GM23338 (cell line): ENCODE data around the gene SNX32.

Source experiments
- CREB1 ChIP-seq: fragments of 250-450 bp; sonication (Bioruptor Pico); IDR thresholded peaks from 2 replicates; pipeline ENCODE4 v1.5.0; 2020; ENCODE audit warnings: low read depth, mild to moderate bottlenecking, moderate library complexity
- CTCF ChIP-seq, 2 experiments: fragments of 200-600 bp in 1 of 2; sonication (generic) in 1 of 2; conservative IDR thresholded peaks; 2 replicates each; pipeline versions ENCODE4 v1.5.1 to v1.6.1; 2016 to 2017; ENCODE audit warnings: antibody characterized with exemption in 2 of 2, low read depth in 2 of 2, mild to moderate bottlenecking in 2 of 2, moderate library complexity in 1 of 2
- ETS1 ChIP-seq: IDR thresholded peaks from 2 replicates; pipeline ENCODE4 v1.6.1; 2016; ENCODE audit warnings: antibody characterized with exemption
- EZH2 ChIP-seq: fragments of 200-600 bp; sonication (generic); IDR thresholded peaks from one replicate; pipeline ENCODE4 v1.8.0; 2017; ENCODE audit warnings: antibody characterized with exemption, mild to moderate bottlenecking, low read depth; ENCODE audit not compliant: unreplicated experiment
- EZH2phosphoT487 ChIP-seq: fragments of 200-600 bp; sonication (generic); IDR thresholded peaks from one replicate; pipeline ENCODE4 v1.8.1; 2018; ENCODE audit warnings: antibody characterized with exemption; ENCODE audit not compliant: unreplicated experiment
- JUNB ChIP-seq: IDR thresholded peaks from one replicate; pipeline ENCODE4 v1.6.1; 2016; ENCODE audit warnings: antibody characterized with exemption; ENCODE audit not compliant: unreplicated experiment
- NANOG ChIP-seq: IDR thresholded peaks from 2 replicates; pipeline ENCODE4 v1.6.1; 2016; ENCODE audit warnings: antibody characterized with exemption, borderline replicate concordance
- POLR2AphosphoS5 ChIP-seq: IDR thresholded peaks from 2 replicates; pipeline ENCODE4 v1.6.1; 2016; ENCODE audit warnings: antibody characterized with exemption, low read depth
- REST ChIP-seq: IDR thresholded peaks from one replicate; pipeline ENCODE4 v1.6.1; 2018; ENCODE audit warnings: antibody characterized with exemption; ENCODE audit not compliant: unreplicated experiment
- STAT1 ChIP-seq: IDR thresholded peaks from one replicate; pipeline ENCODE4 v1.6.1; 2016; ENCODE audit warnings: antibody characterized with exemption; ENCODE audit not compliant: unreplicated experiment
- ZNF331 ChIP-seq: fragments of 250-450 bp; sonication (Bioruptor Pico); IDR thresholded peaks from 2 replicates; pipeline ENCODE4 v1.5.0; 2020; ENCODE audit warnings: low read depth, mild to moderate bottlenecking, moderate library complexity
- ZNF462 ChIP-seq: fragments of 250-450 bp; sonication (Bioruptor Pico); IDR thresholded peaks from 2 replicates; pipeline ENCODE4 v1.5.0; 2020; ENCODE audit warnings: mild to moderate bottlenecking, moderate library complexity

- TF ChIP-seq CTCF (conservative IDR thresholded peaks at IDR 0.05; ENCODE audit: low read depth in 2 of 2) (peak in 1 of 2 experiments; percentile 55; a peak in 2 of 4 replicates), EZH2 (no peak), POLR2AphosphoS5 (peak; percentile 87), CREB1 (CRISPR knock-in tag) (no peak), REST (no peak), NANOG (no peak), JUNB (no peak), EZH2phosphoT487 (no peak), ZNF462 (no peak), STAT1 (no peak), ZNF331 (CRISPR knock-in tag) (no peak), ETS1 (peak; percentile 35; the same call in 1 of the 2 replicates)
Measured at GRCh38 chr11:65859095-65859811, 25.5 kb downstream of the SNX32 start.
